B cell (primary cell): ENCODE measurements around the gene HYAL2. TPM values are rescaled to one million over a fixed set of nuclear protein-coding genes. Genes with fewer than 3 reads are reported as not detected.

Experiments
- ATAC-seq: fragments of 200-7000 bp; cut with Tn5 transposase; one replicate; pipeline ENCODE4 v1.10.0; 2021; ENCODE audit warnings: low read depth, mild to moderate bottlenecking, moderate number of reproducible peaks, moderate library complexity
- CTCF ChIA-PET: fragments of 350-600 bp; sonication (Branson Sonifier 250); formaldehyde crosslinking; loops from one replicate; lab custom pipeline; 2021; ENCODE audit warnings: antibody characterized with exemption, inconsistent platforms; lab: Charles Lee
- POLR2A ChIA-PET: fragments of 350-600 bp; sonication (Branson Sonifier 250); formaldehyde crosslinking; loops from one replicate; lab custom pipeline; 2021; ENCODE audit warnings: antibody characterized with exemption; lab: Charles Lee
- DNase-seq: peaks from one replicate; pipeline ENCODE4 v3.0.0; 2013
- H2AFZ ChIP-seq: 2 replicates; pipeline ENCODE4 v1.6.1; 2012; ENCODE audit warnings: mild to moderate bottlenecking, low read depth, low read length; ENCODE audit not compliant: insufficient read depth, poor library complexity, severe bottlenecking
- H3K27ac ChIP-seq, 2 donors: 1 replicate in 1 of 2; 2 replicates in 1 of 2; pipeline ENCODE4 v1.5.1; 2012 to 2013; ENCODE audit warnings: low read length in 2 of 2, mild to moderate bottlenecking in 2 of 2, moderate library complexity in 1 of 2
- H3K27me3 ChIP-seq, 4 experiments: fragments of 200-600 bp in 1 of 4; sonication (generic) in 1 of 4; replicated peaks in 1 of 4; 1 replicate in 2 of 4; 2 replicates in 2 of 4; pipeline versions ENCODE4 v1.6.1 to v1.7.0; 2013 to 2016; ENCODE audit warnings: low read length in 3 of 4, mild to moderate bottlenecking in 2 of 4, mixed read lengths in 1 of 4, moderate library complexity in 1 of 4; ENCODE audit not compliant: insufficient read depth in 4 of 4, control insufficient read depth in 3 of 4; ENCODE audit errors: control extremely low read depth in 1 of 4
- H3K36me3 ChIP-seq, 2 experiments: replicated peaks in 1 of 2; 1 replicate in 1 of 2; 2 replicates in 1 of 2; pipeline versions ENCODE4 v1.6.1 to v1.7.1; 2013; ENCODE audit warnings: low read length in 1 of 2; ENCODE audit not compliant: insufficient read depth in 2 of 2, control insufficient read depth in 1 of 2; ENCODE audit errors: control extremely low read depth in 1 of 2, extremely low read depth in 1 of 2
- H3K4me1 ChIP-seq, 2 donors: fragments of 200-600 bp in 1 of 2; sonication (generic) in 1 of 2; 1 replicate in 1 of 2; 2 replicates in 1 of 2; pipeline versions ENCODE4 v1.5.1 to v1.6.1; 2013 to 2017; ENCODE audit warnings: low read length in 2 of 2; ENCODE audit not compliant: control insufficient read depth in 2 of 2, insufficient read depth in 2 of 2
- H3K4me2 ChIP-seq: replicated peaks from 2 replicates; pipeline ENCODE3; 2012; ENCODE audit warnings: mild to moderate bottlenecking, low read depth, low read length; ENCODE audit not compliant: poor library complexity, severe bottlenecking
- H3K4me3 ChIP-seq, 5 experiments: fragments of 200-600 bp in 1 of 5; sonication (generic) in 1 of 5; 1 replicate in 3 of 5; 2 replicates in 2 of 5; pipeline versions ENCODE4 v1.5.1 to v1.7.0; 2011 to 2016; ENCODE audit warnings: low read length in 4 of 5, mild to moderate bottlenecking in 4 of 5, low read depth in 2 of 5, control low read depth in 1 of 5, moderate library complexity in 1 of 5; ENCODE audit not compliant: insufficient read depth in 1 of 5; ENCODE audit errors: control extremely low read depth in 1 of 5, extremely low read depth in 1 of 5
- H3K79me2 ChIP-seq: fragments of 200-600 bp; sonication (generic); one replicate; pipeline ENCODE4 v1.6.0; 2016; ENCODE audit warnings: low read length; ENCODE audit not compliant: control insufficient read depth, insufficient read depth
- H3K9ac ChIP-seq: fragments of 200-600 bp; sonication (generic); 2 replicates; pipeline ENCODE4 v1.6.1; 2017; ENCODE audit warnings: mild to moderate bottlenecking, low read length, moderate library complexity
- H3K9me3 ChIP-seq, 3 donors: one replicate each; pipeline versions ENCODE4 v1.6.1 to v1.7.1; 2013; ENCODE audit warnings: low read length in 2 of 3; ENCODE audit not compliant: control insufficient read depth in 2 of 3, insufficient read depth in 1 of 3; ENCODE audit errors: control extremely low read depth in 1 of 3
- H4K20me1 ChIP-seq: 2 replicates; pipeline ENCODE4 v1.6.0; 2012; ENCODE audit warnings: mild to moderate bottlenecking, low read length; ENCODE audit not compliant: insufficient read depth, control insufficient read depth, poor library complexity, severe bottlenecking
- H3K27ac Mint-ChIP-seq: one replicate; pipeline ENCODE4 v1.8.0; 2021; ENCODE audit warnings: mixed read lengths
- H3K27me3 Mint-ChIP-seq: one replicate; pipeline ENCODE4 v1.8.0; 2021; ENCODE audit warnings: mixed read lengths
- H3K4me1 Mint-ChIP-seq: one replicate; pipeline ENCODE4 v1.8.0; 2021; ENCODE audit warnings: mixed read lengths
- H3K4me3 Mint-ChIP-seq: one replicate; pipeline ENCODE4 v1.8.0; 2021; ENCODE audit warnings: mixed read lengths
- H3K9me3 Mint-ChIP-seq: one replicate; pipeline ENCODE4 v1.8.0; 2022; ENCODE audit warnings: mixed read lengths; ENCODE audit not compliant: insufficient read depth
- EZH2 ChIP-seq: IDR thresholded peaks from 2 replicates; pipeline ENCODE4 v1.6.1; 2012; ENCODE audit warnings: borderline replicate concordance, low read depth, mild to moderate bottlenecking, moderate library complexity, low read length; ENCODE audit not compliant: insufficient read depth, poor library complexity, severe bottlenecking
- WGBS: methylation state at CpG from one replicate; pipeline ENCODE4 v1.1.5; 2013; ENCODE audit warnings: missing lambda C conversion rate; ENCODE audit not compliant: insufficient coverage; 5-methylcytosine and 5-hydroxymethylcytosine counted together
- intact Hi-C: fragments of 100-400 bp; cut with micrococcal nuclease; formaldehyde crosslinking; loops from one replicate; pipeline ENCODE4 v1.10.0; 2022
- polyA plus RNA-seq: library from polyadenylated mRNA; depleted of rRNA; stranded (reverse); fragments of >200 nt; gene quantifications from 2 replicates; pipeline ENCODE4 v1.2.3, GENCODE V29; 2012
- total RNA-seq, 2 donors: library from RNA; stranded (reverse); fragments of 120-200 nt in 1 of 2; gene quantifications; 1 replicate in 1 of 2; 2 replicates in 1 of 2; pipeline versions ENCODE4 v1.2.3 to v1.2.4, GENCODE V29; 2013 to 2022
- TF ChIP-seq, protein P1 (sequence below): fragments of 200-600 bp; IDR thresholded peaks from one replicate; pipeline ENCODE4 v1.8.0; 2022; ENCODE audit warnings: antibody characterized with exemption, mild to moderate bottlenecking

Gene HYAL2
- total and polyA plus RNA-seq, 2 donors (not counting 1 experiment from before 2014, with no cell fraction given), result 4.2 to 5.1 TPM

GRCh38 chr3:50338965-50339364 is 16.4 kb upstream of the HYAL2 start:
- ATAC-seq, result no peak
- H3K4me3 ChIP-seq, result peak overlapping the region; percentile 51 to 86 (median 68)
- intact Hi-C loops, result loop anchor here (5.0 kb wide), 1 partner anchor 102 kb away; the partner anchor contains the start of gene GNAI2
- H3K27ac Mint-ChIP-seq, result peak overlapping the region; percentile 99
- peak overlapping the region; percentile 74 for H2AFZ ChIP-seq
- TF ChIP-seq, protein P1, sequence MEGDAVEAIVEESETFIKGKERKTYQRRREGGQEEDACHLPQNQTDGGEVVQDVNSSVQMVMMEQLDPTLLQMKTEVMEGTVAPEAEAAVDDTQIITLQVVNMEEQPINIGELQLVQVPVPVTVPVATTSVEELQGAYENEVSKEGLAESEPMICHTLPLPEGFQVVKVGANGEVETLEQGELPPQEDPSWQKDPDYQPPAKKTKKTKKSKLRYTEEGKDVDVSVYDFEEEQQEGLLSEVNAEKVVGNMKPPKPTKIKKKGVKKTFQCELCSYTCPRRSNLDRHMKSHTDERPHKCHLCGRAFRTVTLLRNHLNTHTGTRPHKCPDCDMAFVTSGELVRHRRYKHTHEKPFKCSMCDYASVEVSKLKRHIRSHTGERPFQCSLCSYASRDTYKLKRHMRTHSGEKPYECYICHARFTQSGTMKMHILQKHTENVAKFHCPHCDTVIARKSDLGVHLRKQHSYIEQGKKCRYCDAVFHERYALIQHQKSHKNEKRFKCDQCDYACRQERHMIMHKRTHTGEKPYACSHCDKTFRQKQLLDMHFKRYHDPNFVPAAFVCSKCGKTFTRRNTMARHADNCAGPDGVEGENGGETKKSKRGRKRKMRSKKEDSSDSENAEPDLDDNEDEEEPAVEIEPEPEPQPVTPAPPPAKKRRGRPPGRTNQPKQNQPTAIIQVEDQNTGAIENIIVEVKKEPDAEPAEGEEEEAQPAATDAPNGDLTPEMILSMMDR, result no peak
- no peak for TF ChIP-seq EZH2
- peak overlapping the region; percentile 97 to 98 for H3K27ac ChIP-seq
- H3K4me2 ChIP-seq, result peak overlapping the region; percentile 90
- ChIA-PET POLR2A (interaction anchor here (0.7 to 6.1 kb wide), 9 partner anchors 9 to 1420 kb away, joined by 3 to 96 read pairs (median 7); partner anchors contain the start of genes ARIH2, CYB561D2, HYAL3 and IFRD2), CTCF (interaction anchor here (2.0 to 3.9 kb wide), 2 partner anchors 10 to 11 kb away, joined by 4 to 37 read pairs; partner anchors contain the start of genes CYB561D2, NPRL2 and TUSC2)
- peaks cover 0 to 10% of the 10 kb centered on the region in 2 experiments for H3K36me3 ChIP-seq
- H4K20me1 ChIP-seq, result peaks cover 19% of the 10 kb centered on the region
- H3K9ac ChIP-seq, result peak overlapping the region; percentile 89
- no peaks in the 10 kb centered on the region for H3K27me3 ChIP-seq
- H3K9me3 Mint-ChIP-seq, result no peaks in the 10 kb centered on the region
- 3% methylated on average over 5 of the region's 5 CpGs for WGBS
- peaks cover 51% of the 10 kb centered on the region for H3K4me1 Mint-ChIP-seq
- H3K27me3 Mint-ChIP-seq, result no peaks in the 10 kb centered on the region
- H3K4me1 ChIP-seq, result peaks cover 37 to 70% of the 10 kb centered on the region in 2 donors
- peaks cover 53% of the 10 kb centered on the region for H3K79me2 ChIP-seq
- H3K4me3 Mint-ChIP-seq, result peak overlapping the region; percentile 96
- no peaks in the 10 kb centered on the region for H3K9me3 ChIP-seq
- DNase-seq, result peak; percentile 64
